PFSK-1 (cell line): ENCODE results near the gene MDM1.

Experiments used
- FOXP2 ChIP-seq: optimal IDR thresholded peaks from 2 replicates; pipeline ENCODE3; 2011; ENCODE audit warnings: borderline replicate concordance, control low read depth, inconsistent platforms; ENCODE audit not compliant: insufficient read depth; ENCODE audit errors: extremely low read length, extremely low read depth
- POLR2AphosphoS5 ChIP-seq: IDR thresholded peaks from 2 replicates; pipeline ENCODE4 v1.6.1; 2012; ENCODE audit warnings: low read depth, mild to moderate bottlenecking, control low read depth, low read length, moderate library complexity
- SIN3A ChIP-seq: IDR thresholded peaks from 2 replicates; pipeline ENCODE4 v1.6.1; 2012; ENCODE audit warnings: mild to moderate bottlenecking, low read length, moderate library complexity, borderline replicate concordance; ENCODE audit not compliant: insufficient read depth

DNA sequence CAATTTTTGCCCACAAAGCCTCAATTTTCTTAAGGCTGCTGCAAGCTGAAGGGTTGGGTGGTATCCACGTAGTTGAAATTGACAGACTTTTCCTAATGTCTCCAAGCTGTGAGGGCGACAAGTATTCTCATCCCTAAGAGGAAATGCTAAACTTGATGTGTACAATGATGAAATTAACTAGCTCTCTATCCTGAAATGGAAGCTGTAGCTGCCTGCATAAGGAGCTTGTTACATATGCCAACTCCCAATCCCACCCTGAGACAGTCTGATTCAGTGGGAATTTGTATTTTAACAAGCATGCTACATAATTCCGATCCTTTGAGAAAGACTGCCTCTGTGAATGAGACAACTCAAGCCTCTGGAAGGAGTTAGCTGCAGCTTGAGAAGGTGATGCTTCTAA, 45.7 kb upstream of the MDM1 start:
- no peak for TF ChIP-seq SIN3A
- TF ChIP-seq POLR2AphosphoS5: no peak
- TF ChIP-seq FOXP2: no peak
